Vagina (tissue), 2 donors: Measurements from ENCODE around the gene CNST.

Experiments
- CTCF ChIP-seq, 3 experiments: fragments of 450-650 bp in 2 of 3; fragments of 200-600 bp in 1 of 3; sonication (generic) in 1 of 3; IDR thresholded peaks; one replicate each; pipeline ENCODE4 v1.5.1; 2017 to 2019; ENCODE audit warnings: antibody characterized with exemption in 3 of 3, mild to moderate bottlenecking in 2 of 3, moderate library complexity in 2 of 3
- POLR2A ChIP-seq, 2 donors: fragments of 450-650 bp; IDR thresholded peaks; one replicate each; pipeline ENCODE4 v1.6.1; 2017; ENCODE audit warnings: antibody characterized with exemption in 2 of 2, mild to moderate bottlenecking in 2 of 2, moderate library complexity in 2 of 2
- POLR2AphosphoS5 ChIP-seq, 2 donors: sonication (generic); formaldehyde crosslinking; IDR thresholded peaks; one replicate each; pipeline ENCODE4 v1.9.0; 2017; ENCODE audit warnings: antibody characterized with exemption in 2 of 2, mild to moderate bottlenecking in 2 of 2, low read depth in 1 of 2; ENCODE audit not compliant: insufficient read depth in 1 of 2

- no peak for TF ChIP-seq CTCF (IDR thresholded peaks at IDR 0.05)
- TF ChIP-seq POLR2A (IDR thresholded peaks at IDR 0.05), result no peak
- TF ChIP-seq POLR2AphosphoS5 (IDR thresholded peaks at IDR 0.05; ENCODE audit: insufficient read depth in 1 of 2, low read depth in 1 of 2), result no peak
Measured at GRCh38 chr1:246544001-246544400, 22.3 kb upstream of the CNST start.
